ENCODE measurements around the gene TMEM88.

Gene TMEM88, protein sequence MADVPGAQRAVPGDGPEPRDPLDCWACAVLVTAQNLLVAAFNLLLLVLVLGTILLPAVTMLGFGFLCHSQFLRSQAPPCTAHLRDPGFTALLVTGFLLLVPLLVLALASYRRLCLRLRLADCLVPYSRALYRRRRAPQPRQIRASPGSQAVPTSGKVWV

DNA sequence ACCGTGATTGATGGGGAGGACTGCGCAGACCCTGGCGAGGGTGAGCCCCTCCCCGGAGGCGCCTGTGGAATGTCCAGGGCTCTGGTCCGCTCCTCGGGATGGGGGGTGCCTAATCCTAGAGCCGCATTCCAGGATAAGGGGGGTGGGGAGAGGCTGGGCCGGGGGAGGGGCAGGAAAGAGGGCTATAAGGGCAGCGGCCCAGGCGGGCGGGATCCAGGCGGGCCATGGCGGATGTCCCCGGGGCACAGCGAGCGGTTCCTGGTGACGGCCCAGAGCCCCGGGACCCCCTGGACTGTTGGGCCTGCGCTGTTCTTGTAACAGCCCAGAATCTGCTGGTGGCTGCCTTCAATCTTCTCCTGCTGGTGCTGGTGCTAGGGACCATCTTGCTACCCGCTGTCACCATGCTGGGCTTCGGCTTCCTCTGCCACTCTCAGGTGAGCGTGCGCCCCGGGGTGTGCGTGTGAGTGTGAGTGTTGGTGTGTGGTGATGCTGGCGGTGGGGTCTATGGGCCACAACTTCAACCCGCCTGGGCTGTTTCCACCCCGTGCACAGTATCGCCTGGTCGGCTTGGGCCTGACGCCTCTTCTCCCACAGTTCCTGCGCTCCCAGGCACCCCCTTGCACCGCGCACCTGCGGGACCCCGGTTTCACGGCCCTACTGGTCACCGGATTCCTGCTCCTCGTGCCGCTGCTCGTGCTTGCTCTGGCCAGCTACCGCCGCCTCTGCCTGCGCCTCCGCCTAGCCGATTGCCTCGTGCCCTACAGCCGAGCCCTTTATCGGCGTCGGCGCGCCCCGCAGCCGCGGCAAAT is at the start of gene TMEM88:
Gene TMEM88, plus strand, starts transcription at position 216 of the 809 bp plus-strand sequence. Its CDS starts 9 bp downstream, at position 225.
- no peak for DNase-seq (ENCODE audit: low read depth)

DNA sequence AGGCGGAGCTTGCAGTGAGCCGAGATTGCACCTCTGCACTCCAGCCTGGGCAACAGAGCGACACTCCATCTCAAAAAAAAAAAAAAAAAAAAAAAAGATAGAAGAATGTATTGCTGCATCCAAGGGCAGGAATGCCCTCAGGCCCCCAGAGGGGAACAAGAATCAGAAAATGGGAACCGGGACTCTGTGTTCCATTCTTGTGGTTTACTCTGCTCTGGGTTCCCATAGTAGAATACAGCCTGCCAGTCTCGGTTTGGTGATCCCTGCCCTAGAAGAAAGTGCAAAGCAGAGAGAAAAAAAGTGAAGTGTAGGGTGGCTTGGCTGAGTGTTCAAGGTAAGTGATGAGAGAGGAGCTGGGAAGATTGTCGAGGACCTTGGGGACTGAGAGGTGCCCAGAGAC is 48.3 kb upstream of the TMEM88 start:
- peak; percentile 12 for DNase-seq (ENCODE audit: low read depth)

DNA sequence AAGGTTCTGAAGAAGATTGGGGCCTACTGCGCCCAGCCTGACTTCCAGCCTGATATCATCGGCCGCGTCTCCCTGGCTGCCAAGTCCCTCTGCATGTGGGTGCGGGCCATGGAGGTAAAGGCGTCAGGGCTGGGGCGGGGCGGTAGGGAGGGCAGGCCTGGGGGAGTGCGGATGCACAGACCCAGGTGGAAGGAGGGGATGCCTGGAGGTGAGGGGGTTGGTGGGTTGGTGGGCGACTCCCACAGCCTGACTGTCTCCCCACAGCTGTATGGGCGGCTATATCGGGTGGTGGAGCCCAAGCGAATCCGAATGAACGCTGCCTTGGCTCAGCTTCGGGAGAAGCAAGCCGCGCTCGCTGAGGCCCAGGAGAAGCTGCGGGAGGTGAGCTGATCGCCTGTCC is 47.7 kb upstream of the TMEM88 start:
- DNase-seq (ENCODE audit: low read depth) = no peak

DNA sequence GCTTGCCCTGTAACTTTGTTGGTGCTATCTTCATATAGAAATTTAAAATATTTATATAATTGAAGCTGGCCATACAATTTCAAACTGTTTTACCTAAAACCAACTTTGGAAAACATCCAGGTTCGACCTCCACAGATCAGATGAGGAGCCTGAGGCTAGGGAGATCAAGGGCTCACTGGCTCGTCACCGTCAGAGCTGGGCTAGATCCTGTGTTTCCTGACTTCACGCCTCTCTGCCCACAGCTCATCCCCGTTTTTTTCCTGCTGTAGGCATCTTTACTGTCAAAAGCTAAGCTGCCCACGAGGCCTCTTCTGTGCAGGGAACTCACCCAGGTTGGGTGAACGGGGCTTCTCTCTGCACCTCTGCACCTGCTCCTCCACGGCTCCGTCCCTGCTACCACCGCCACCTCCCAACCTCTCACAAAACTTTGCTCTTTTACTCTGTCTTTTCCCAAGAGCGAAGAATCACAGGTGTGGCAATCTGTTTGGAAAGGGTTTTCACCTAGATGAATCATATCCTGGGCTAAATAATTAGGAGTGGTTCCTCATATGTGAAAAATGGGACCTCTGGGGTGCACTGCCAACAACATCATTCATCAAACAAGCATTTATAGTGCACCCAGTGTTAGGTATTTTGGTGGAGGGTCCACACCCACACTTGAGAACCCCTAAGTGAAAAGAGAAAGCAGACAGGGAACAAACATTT is 45.6 kb upstream of the TMEM88 start:
- DNase-seq (ENCODE audit: low read depth) = no peak

DNA sequence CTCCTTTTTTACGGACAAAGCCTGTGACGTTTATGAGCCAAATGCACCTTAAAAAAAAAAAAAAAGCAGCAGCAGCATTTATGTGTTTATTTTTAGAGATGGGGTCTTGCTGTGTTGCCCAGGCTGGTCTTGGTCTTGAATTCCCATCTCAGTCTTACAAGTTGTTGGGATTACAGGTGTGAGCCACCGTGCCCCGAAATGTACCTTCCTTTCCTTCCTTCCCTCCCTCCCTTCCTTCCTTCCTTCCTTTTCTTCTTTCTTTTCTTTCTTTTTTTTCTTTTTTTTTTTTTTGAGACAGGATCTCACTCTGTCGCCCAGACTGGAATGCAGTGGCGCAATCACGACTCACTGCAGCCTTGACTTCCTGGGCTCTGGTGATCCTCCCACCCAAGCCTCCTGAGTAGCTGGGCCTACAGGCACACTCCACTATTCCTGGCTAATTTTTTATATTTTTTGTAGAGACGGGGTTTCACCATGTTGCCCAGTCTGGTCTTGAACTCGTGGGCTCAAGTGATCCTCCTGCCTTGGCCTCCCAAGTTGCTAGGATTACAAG is 45.0 kb upstream of the TMEM88 start:
- DNase-seq (ENCODE audit: low read depth) = peak; percentile 67

DNA sequence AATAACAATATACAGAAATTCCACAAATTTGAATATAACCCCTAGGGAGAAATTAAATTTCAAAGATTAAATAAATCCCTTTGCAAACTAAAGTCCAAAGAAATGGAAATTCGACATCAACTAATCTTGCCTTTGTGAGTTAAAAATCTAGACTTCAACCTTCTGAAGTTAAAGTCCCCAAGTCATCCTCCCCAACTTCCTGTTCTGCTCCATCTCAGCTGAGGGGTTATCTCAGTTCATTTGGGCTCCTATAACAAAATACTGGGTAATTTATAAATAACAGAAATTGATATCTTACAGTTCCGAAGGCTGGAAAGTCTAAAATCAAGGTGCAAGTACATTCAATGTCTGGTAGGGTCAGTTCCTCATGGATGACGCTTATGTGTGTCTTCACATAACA is 43.6 kb upstream of the TMEM88 start:
- DNase-seq (ENCODE audit: low read depth) = no peak

DNA sequence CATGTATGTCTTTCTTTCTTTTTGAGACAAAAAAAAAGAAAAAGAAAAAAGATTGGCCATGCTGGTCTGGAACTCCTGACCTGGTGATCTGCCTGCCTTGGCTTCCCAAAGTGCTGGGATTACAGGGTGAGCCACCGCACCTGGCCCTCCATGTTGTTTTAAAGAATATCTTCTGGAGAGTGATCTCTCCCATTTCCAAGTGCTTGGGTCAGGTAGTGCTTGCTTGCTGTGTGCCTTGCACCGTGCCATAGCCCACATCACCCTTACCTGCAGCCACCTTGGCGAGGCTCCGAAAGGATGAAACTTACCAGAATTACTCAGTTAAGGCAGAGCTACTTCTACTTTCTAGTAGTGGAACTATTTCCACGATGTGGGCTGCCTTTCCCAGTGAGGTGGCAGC is 39.9 kb upstream of the TMEM88 start:
- DNase-seq (ENCODE audit: low read depth) = no peak

DNA sequence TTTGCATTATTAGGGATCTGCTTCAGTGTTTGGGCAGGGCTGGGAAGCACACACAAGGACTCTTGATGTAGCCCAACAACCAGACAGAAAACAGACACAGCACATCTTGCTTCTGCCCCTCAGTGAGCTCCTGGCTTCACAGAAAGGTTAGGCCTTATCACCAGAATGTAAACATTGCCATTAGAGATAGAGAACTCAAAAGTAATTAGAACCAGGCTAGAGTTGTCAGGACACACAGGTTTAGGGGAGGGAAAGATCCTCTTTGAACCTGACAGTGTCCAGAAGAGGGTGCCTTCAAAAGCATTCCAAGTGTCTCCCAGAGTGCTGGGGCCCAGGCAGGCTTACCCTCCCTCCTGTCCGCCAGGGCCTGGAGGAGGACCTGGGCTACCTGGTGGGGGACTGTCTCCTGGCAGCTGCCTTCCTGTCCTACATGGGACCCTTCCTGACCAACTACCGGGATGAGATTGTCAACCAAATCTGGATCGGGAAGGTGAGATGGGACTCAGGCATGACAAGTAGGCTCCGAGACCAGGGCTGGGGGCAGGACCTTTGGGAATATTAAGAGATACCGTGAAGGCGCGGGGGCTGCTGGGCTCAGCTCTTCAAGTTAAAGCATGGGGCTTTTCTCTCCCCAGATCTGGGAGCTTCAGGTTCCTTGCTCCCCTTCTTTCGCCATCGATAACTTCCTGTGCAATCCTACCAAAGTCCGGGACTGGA is 37.8 kb upstream of the TMEM88 start:
- DNase-seq (ENCODE audit: low read depth) = no peak

DNA sequence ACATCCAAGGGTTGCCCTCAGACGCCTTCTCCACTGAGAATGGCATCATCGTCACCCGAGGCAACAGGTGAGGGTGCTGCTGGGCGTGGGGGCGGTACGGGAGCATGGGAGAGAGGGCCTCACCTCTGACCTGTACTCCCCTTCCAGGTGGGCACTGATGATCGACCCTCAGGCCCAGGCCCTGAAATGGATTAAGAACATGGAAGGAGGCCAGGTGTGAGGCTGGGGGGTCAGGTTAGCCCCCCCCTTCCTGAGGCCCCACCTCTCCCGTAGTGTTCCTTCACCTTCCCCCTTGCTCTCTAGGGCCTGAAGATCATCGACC is 37.3 kb upstream of the TMEM88 start:
- DNase-seq (ENCODE audit: low read depth) = no peak

DNA sequence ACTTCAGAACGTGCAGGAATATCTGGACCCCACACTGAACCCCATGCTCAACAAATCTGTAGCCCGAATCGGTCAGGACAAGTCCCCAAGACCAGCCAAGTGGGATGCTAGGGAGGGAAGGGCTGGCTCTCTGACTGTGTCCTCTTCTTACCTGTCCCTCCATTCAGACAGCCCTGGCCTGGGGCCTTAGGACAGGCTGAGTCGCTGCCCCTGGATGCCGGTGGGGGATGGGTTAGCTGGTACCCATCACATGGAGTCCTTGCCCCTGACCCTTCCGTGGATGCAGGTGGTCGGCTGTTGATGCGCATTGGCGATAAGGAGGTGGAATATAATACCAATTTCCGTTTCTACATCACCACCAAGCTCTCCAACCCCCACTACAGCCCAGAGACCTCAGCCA is 36.8 kb upstream of the TMEM88 start:
- DNase-seq (ENCODE audit: low read depth) = no peak

DNA sequence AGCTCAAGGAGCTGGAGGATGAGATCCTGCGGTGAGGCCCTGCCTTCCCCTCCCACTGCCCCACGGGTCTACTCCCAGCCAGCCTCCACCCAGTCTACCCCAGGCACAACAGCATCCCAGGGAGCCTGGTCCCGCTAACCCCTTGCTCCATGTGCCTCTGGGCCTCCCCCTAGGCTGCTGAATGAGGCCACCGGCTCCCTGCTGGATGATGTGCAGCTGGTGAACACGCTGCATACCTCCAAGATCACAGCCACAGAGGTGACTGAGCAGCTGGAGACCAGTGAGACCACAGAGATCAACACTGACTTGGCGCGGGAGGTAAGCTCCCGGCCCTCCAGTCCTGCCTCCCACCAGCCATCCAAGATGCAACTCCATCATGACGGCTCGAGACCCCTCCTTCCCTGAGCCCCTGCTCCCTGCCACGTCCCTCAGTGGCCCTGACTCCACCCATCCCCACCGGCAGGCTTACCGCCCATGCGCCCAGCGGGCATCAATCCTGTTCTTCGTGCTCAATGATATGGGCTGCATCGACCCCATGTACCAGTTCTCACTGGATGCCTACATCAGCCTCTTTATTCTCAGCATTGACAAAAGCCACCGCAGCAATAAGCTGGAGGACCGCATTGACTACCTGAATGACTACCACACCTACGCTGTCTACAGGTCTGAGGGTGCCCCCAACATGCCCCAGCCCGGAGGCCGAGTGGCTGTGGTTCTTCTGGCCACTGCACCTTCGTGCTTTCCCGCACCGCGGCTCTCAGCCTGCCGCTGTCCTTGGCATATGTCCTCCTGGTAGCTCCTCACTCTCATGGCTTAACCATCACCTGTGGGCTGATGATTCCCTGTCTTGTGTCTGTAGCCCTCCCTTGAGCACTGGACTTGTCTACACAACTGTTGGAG is 35.9 kb upstream of the TMEM88 start:
- DNase-seq (ENCODE audit: low read depth) = no peak

DNA sequence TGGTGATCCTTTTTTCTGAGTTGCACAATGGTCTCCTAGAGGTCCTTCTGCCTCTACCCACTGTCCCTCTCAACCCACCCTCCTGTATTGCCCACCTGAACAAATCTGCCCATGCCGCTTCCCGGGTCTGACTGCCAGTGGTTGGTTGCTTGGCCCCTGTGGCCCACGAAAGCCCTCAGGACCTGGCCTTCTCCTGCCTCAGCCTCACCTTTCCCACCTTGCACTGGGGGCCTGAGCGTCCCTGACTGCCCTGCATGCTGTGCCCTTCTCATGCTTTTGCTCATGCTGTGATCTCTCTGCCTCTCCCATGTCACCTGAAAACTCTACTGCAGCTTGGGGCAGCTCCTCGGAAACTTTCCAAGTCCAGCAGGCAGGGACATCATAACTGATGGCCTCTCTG is 34.6 kb upstream of the TMEM88 start:
- DNase-seq (ENCODE audit: low read depth) = no peak

DNA sequence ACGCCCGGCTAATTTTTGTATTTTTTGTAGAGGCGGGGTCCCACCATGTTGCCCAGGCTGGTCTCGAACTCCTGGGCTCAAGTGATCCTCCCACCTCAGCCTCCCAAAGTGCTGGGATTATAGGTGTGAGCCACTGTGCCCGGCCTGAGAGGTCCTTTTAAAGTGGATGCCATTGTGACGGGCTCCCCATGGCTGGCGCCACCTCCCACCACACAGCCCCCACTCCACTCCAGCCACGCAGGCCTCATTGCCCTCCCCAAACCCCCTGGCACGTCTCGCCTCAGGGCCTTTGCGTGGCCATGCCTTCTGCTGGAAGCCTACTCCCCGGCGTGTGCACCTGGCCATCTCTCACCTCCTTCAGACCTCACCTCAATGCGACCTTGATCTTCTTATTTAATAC is 32.7 kb upstream of the TMEM88 start:
- DNase-seq (ENCODE audit: low read depth) = no peak

DNA sequence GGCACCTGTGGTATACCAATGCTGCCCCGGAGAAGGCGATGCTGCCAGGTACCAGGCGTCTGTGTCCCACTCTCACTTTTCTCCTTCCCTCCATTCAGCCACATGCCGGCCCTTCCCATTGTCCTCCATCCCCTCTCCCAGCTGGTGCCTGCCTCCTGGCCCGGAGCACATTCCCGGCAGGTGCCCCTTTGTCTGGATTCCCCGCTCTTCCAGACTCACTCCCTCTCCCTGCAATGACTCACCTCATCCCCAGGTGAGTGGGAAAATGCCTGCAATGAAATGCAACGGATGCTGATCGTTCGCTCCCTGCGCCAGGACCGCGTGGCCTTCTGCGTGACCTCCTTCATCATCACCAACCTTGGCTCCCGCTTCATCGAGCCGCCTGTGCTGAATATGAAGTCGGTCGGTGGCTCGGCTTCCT is 31.3 kb upstream of the TMEM88 start:
- no peak for DNase-seq (ENCODE audit: low read depth)

DNA sequence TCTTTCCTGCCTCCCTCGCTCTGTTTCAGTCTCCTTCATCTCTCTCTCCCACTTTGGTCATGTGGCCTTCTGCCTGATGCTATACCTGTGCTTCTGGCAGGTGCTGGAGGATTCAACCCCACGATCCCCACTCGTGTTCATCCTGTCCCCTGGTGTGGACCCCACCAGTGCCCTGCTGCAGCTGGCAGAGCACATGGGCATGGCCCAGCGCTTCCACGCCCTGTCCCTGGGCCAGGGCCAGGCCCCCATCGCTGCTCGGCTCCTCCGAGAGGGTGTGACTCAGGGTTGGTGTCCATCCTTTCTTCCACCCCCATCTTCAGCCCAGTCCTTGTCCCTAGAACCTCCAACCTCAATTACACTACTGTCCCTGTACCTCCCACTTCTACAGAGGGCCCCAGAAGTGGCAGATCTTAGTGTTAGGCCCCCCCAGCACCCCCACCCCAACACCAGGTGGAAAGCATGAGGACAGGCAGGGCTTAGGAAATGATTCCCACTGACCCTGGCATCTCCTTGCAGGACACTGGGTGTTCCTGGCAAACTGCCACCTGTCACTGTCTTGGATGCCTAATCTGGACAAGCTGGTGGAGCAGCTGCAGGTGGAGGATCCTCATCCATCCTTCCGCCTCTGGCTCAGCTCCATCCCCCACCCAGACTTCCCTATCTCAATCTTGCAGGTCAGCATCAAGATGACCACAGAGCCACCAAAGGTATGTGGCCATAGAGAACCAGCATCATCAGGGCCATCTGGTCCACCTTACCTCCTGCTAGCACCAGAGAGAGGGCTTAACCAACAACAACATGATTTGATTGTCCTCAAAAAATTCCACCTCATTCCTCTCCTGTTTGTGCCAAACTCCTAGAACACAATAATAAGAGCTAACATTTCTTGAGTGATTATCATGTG is 30.6 kb upstream of the TMEM88 start:
- DNase-seq (ENCODE audit: low read depth) = no peak

DNA sequence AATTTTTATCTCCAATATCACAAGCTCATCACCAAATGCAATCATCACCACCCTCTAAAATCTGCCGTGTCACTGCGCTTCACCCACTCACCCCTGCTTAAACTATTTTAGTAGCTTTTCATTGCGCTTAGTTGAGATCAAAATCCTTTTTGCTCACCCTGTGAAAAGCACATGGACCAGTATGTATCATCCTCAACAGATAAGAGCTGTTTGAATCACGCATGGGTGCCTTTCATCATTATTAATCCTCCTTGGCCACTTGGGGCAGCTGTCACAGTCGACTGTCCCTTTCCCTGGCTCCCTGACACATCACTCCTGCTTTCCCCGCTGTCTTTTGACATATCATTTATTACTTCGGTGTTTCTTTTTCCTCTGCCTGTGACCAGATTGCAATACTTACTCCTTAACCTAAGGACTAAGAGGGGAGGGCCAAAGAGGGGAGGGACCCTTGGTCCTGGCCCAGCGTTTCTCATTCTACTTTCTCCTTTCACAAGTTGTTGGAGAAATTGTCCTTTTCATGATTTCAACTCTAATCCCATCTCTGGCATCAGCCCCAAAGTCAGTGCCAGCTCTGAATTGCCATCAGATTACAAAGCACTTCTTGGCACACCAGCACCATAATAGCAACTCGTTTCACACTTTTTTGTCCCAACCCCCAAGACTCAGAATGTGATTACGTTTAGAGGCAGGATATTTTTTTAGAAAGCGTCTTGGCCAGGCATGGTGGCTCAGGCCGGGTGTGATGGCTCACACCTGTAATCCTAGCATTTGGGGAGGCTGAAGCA is 29.5 kb upstream of the TMEM88 start:
- DNase-seq (ENCODE audit: low read depth) = peak; percentile 43

DNA sequence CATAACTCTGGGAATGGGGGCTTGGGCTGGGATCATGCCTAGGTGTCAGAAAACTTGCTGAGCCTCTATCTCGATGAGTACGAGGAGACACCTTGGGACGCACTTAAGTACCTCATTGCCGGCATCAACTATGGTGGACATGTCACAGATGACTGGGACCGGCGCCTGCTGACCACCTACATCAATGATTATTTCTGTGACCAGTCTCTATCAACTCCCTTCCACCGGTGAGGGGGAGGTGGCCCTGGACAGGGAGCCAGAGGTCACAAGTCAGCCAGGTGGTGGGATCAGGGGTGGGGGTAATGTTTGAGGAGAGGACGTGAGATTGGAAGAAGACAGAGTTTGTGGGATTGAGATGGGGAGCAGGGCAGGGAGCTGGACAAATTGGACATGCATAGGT is 24.2 kb upstream of the TMEM88 start:
- DNase-seq (ENCODE audit: low read depth) = no peak

DNA sequence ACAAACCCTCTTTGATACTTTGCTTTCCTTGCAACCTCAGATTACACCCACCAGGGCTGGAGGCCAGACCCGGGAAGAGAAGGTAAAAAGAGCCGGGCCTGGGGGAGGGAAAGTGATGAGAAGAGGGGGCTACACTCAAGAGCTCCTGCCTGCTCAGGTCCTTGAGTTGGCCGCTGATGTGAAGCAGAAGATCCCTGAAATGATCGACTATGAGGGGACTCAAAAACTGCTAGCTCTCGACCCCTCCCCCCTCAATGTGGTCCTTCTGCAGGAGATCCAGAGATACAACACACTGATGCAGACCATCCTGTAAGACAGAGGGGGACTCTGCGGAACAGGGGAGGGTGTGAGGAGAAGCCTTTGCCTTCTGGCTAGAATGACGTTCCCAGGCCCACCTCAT is 23.6 kb upstream of the TMEM88 start:
- DNase-seq (ENCODE audit: low read depth) = no peak

DNA sequence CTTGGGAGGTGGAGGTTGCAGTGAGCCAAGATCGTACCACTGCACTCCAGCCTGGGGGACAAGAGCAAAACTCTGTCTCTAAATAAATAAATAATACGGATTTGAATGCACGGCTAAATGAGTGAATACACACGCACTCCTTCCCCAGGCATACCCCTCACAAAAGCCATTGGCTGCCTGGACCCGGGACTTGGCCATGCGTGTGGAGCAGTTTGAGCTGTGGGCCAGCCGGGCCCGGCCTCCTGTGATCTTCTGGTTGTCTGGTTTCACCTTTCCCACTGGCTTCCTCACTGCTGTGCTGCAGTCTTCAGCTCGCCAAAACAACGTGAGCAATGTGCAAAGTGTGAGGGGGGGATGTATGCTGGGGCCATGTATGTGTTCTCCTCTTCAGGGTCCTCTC is 22.4 kb upstream of the TMEM88 start:
- DNase-seq (ENCODE audit: low read depth) = no peak
